GM13977 (cell line): Measurements from ENCODE around the gene CREM.

Experiments used
- DNase-seq: peaks from one replicate; pipeline ENCODE4 v3.0.0; 2012; ENCODE audit warnings: low spot score
- in situ Hi-C: fragments of 300-500 bp; cut with MboI; formaldehyde crosslinking; loops from one replicate; pipeline ENCODE4 v1.12.0; 2022; ENCODE audit warnings: low sequenced_read_pairs, low pct_unique_long_range_greater_than_20kb, mixed read lengths, inconsistent platforms; ENCODE audit not compliant: unreplicated experiment
- TF ChIP-seq, protein P1 (sequence below): IDR thresholded peaks from 2 replicates; pipeline ENCODE4 v1.5.1; 2012; ENCODE audit warnings: mild to moderate bottlenecking, control low read depth; ENCODE audit not compliant: insufficient read depth; ENCODE audit errors: extremely low read depth, missing control alignments

The CREM gene

DNA sequence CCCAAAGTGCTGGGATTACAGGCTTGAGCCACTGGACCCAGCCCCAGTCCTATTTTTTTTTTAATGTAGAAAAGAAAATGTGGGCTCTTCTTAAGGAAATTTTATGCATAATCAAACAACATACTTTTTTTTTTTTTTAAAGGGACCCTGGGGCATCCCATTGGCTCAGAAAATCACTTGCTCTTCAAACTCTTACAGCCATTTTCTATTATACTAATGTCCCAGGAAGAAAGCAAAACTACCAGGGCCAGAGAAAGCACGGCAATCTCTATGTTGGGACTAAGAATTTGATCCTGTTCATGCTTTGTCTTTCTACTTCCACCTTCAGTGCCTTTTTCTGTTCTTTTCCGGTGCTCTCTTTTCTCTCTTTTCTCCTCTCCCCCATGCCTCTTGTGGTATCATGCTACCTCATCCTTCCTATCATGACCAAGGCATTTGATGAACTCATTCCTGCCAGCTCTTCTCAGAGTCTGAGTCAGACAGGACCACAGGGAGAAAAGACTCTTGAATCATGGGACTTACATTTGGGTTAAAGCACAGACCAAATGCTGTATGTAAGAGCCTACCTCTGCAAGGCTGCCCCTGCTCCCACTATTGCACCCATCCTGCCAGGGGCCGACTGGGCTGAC, 133.2 kb downstream of the CREM start:
- TF ChIP-seq, protein P1, sequence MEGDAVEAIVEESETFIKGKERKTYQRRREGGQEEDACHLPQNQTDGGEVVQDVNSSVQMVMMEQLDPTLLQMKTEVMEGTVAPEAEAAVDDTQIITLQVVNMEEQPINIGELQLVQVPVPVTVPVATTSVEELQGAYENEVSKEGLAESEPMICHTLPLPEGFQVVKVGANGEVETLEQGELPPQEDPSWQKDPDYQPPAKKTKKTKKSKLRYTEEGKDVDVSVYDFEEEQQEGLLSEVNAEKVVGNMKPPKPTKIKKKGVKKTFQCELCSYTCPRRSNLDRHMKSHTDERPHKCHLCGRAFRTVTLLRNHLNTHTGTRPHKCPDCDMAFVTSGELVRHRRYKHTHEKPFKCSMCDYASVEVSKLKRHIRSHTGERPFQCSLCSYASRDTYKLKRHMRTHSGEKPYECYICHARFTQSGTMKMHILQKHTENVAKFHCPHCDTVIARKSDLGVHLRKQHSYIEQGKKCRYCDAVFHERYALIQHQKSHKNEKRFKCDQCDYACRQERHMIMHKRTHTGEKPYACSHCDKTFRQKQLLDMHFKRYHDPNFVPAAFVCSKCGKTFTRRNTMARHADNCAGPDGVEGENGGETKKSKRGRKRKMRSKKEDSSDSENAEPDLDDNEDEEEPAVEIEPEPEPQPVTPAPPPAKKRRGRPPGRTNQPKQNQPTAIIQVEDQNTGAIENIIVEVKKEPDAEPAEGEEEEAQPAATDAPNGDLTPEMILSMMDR: no peak
- DNase-seq: no peak
- in situ Hi-C loops: no loop called here

DNA sequence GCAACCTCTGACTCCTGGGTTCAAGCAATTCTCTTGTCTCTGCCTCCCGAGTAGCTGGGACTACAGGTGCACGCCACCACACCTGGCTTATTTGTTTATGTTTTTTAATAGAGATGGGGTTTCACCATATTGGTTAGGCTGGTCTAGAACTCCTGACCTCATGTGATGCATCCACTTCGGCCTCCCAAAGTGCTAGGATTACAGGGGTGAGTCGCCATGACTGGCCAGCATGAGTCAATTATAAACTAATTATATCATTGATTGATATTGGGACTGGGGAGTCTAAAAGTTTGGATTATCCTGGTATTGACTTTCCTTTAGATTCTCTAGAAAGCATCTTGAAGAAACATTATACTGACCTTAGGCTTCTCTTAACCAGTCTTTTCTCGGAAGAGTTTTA, 135.8 kb downstream of the CREM start:
- DNase-seq: no peak
- in situ Hi-C loops: no loop called here
- TF ChIP-seq, protein P1: no peak
